HepG2 (cell line): ENCODE measurements around the gene SH3GL1. TPM values are rescaled to one million over a fixed set of nuclear protein-coding genes. Genes with fewer than 3 reads are reported as not detected.

Source experiments
- FOXA1 ChIP-seq, 2 experiments: fragments of 450-650 bp in 1 of 2; sonication (generic) in 1 of 2; formaldehyde crosslinking in 1 of 2; IDR thresholded peaks; 2 replicates each; pipeline versions ENCODE4 v1.4.0 to v1.6.1; 2016 to 2020; ENCODE audit warnings: missing genetic modification reagents in 1 of 2
- FOXP4 ChIP-seq: sonication (generic); formaldehyde crosslinking; IDR thresholded peaks from 2 replicates; pipeline ENCODE4 v1.4.0; 2020; ENCODE audit warnings: missing genetic modification reagents
- GABPA ChIP-seq, 2 experiments: IDR thresholded peaks; 2 replicates each; pipeline ENCODE4 v1.6.1; 2011 to 2016; ENCODE audit warnings: low read depth in 2 of 2, low read length in 1 of 2, missing biosample characterization in 1 of 2, missing genetic modification characterization in 1 of 2
- HMG20B ChIP-seq: conservative IDR thresholded peaks from 2 replicates; pipeline ENCODE4 v1.6.1; 2016; ENCODE audit warnings: missing genetic modification reagents, missing compliant biosample characterization
- IRF9 ChIP-seq: sonication (generic); formaldehyde crosslinking; IDR thresholded peaks from 2 replicates; pipeline ENCODE4 v1.8.0; 2022; ENCODE audit warnings: missing genetic modification reagents, mild to moderate bottlenecking, borderline replicate concordance
- KAT7 ChIP-seq: IDR thresholded peaks from 2 replicates; pipeline ENCODE4 v1.6.1; 2018; ENCODE audit warnings: borderline replicate concordance, missing compliant biosample characterization
- MBNL3 ChIP-seq: fragments of 250-450 bp; sonication (Bioruptor Pico); conservative IDR thresholded peaks from 2 replicates; pipeline ENCODE4 v1.8.0; 2022; ENCODE audit warnings: mild to moderate bottlenecking, inconsistent platforms
- MEIS2 ChIP-seq: sonication (generic); formaldehyde crosslinking; IDR thresholded peaks from 2 replicates; pipeline ENCODE4 v1.9.0; 2021; ENCODE audit warnings: mild to moderate bottlenecking, missing genetic modification reagents
- POLR2G ChIP-seq: fragments of 200-400 bp; formaldehyde crosslinking; IDR thresholded peaks from 2 replicates; pipeline ENCODE4 v1.6.1; 2018; ENCODE audit warnings: mild to moderate bottlenecking, low read depth, low read length, moderate library complexity
- SMAD3 ChIP-seq: sonication (generic); formaldehyde crosslinking; IDR thresholded peaks from 2 replicates; pipeline ENCODE4 v1.4.0; 2020; ENCODE audit warnings: missing genetic modification reagents
- TBX3 ChIP-seq: fragments of 450-650 bp; IDR thresholded peaks from 2 replicates; pipeline ENCODE4 v1.6.1; 2017; ENCODE audit warnings: antibody characterized with exemption, mild to moderate bottlenecking, inconsistent platforms, borderline replicate concordance
- ZFYVE20 ChIP-seq: sonication (generic); formaldehyde crosslinking; IDR thresholded peaks from 2 replicates; pipeline ENCODE4 v1.8.0; 2023; ENCODE audit warnings: low read depth, mild to moderate bottlenecking, moderate library complexity, missing genetic modification reagents, borderline replicate concordance
- ZNF205 ChIP-seq: IDR thresholded peaks from 2 replicates; pipeline ENCODE4 v1.6.1; 2018; ENCODE audit warnings: missing biosample characterization, missing genetic modification reagents
- ZNF274 ChIP-seq: sonication (generic); formaldehyde crosslinking; IDR thresholded peaks from 2 replicates; pipeline ENCODE4 v1.5.1; 2020; ENCODE audit warnings: mild to moderate bottlenecking, missing genetic modification reagents
- ZNF564 ChIP-seq: sonication (generic); formaldehyde crosslinking; IDR thresholded peaks from 2 replicates; pipeline ENCODE4 v1.8.1; 2023; ENCODE audit warnings: mild to moderate bottlenecking, missing genetic modification reagents
- ZNF572 ChIP-seq: sonication (generic); formaldehyde crosslinking; IDR thresholded peaks from 2 replicates; pipeline ENCODE4 v1.5.1; 2020; ENCODE audit warnings: mild to moderate bottlenecking, missing genetic modification reagents
- ZNF609 ChIP-seq: sonication (generic); formaldehyde crosslinking; IDR thresholded peaks from 2 replicates; pipeline ENCODE4 v1.4.0; 2020; ENCODE audit warnings: mild to moderate bottlenecking, missing genetic modification reagents, borderline replicate concordance
- ZNF710 ChIP-seq: sonication (generic); formaldehyde crosslinking; IDR thresholded peaks from 2 replicates; pipeline ENCODE4 v1.5.0; 2020; ENCODE audit warnings: mild to moderate bottlenecking, missing genetic modification reagents, borderline replicate concordance
- polyA plus RNA-seq, 8 experiments: library from polyadenylated mRNA; depleted of rRNA in 3 of 8; stranded (reverse) in 7 of 8; unstranded in 1 of 8; fragments of >200 nt; fragmentation: Illumina TruSeq in 4 of 8; extraction: Trizol in 4 of 8; gene quantifications; 2 replicates each; pipeline versions ENCODE4 v1.2.1 to v1.2.3, GENCODE V29; 2011 to 2016; ENCODE audit warnings: low read depth in 4 of 8, missing spikeins in 1 of 8, mixed read lengths in 1 of 8; ENCODE audit not compliant: insufficient read depth in 1 of 8
- total RNA-seq, 5 experiments: library from RNA; depleted of rRNA; stranded (reverse); fragments of >200 nt; fragmentation: Illumina TruSeq; extraction: Trizol; gene quantifications; 2 replicates each; pipeline ENCODE4 v1.2.3, GENCODE V29; 2016; ENCODE audit warnings: low read depth in 1 of 5

Gene SH3GL1
- total and polyA plus RNA-seq, 2 of the 13 experiments (the other 11 are each of a cell fraction or from before 2014, with no cell fraction given): 33.0 to 45.1 TPM

GRCh38 chr19:4390567-4391305 is 9.6 kb downstream of the SH3GL1 start (continued):
- peak; percentile 63; the same call in 1 of the 2 replicates for TF ChIP-seq ZNF609
- TF ChIP-seq ZNF572: no peak
- TF ChIP-seq FOXA1 (IDR thresholded peaks at IDR 0.05): no peak
- peak; percentile 20 for TF ChIP-seq FOXA1 (CRISPR knock-in tag; IDR thresholded peaks at IDR 0.05)
- peak; percentile 44; the same call in 1 of the 2 replicates for TF ChIP-seq POLR2G
- peak; percentile 48; the same call in 1 of the 2 replicates for TF ChIP-seq FOXP4 (CRISPR knock-in tag)
- TF ChIP-seq GABPA (IDR thresholded peaks at IDR 0.05; ENCODE audit: low read depth, low read length): no peak
- TF ChIP-seq GABPA (CRISPR knock-in tag; IDR thresholded peaks at IDR 0.05; ENCODE audit: low read depth): peak; percentile 54
- TF ChIP-seq ZNF710 (CRISPR knock-in tag): peak; percentile 91
- peak; percentile 80 for TF ChIP-seq SMAD3
- peak; percentile 72 for TF ChIP-seq HMG20B (CRISPR knock-in tag)
- TF ChIP-seq IRF9 (CRISPR knock-in tag): no peak
- TF ChIP-seq MEIS2 (CRISPR knock-in tag): peak; percentile 72; the same call in 1 of the 2 replicates
- no peak for TF ChIP-seq ZNF274 (CRISPR knock-in tag)
- no peak for TF ChIP-seq ZNF564 (CRISPR knock-in tag)
- TF ChIP-seq ZFYVE20: no peak
- TF ChIP-seq MBNL3 (CRISPR knock-in tag): no peak
- peak; percentile 45; the same call in 1 of the 2 replicates for TF ChIP-seq TBX3
- TF ChIP-seq ZNF205 (CRISPR knock-in tag): peak; percentile 77; the same call in 1 of the 2 replicates
- no peak for TF ChIP-seq KAT7 (CRISPR knock-in tag)
